Smooth muscle cell of the coronary artery (primary cell): Measurements from ENCODE around the gene PRSS36. TPM values are rescaled to one million over a fixed set of nuclear protein-coding genes. Genes with fewer than 3 reads are reported as not detected.

Experiments
- total RNA-seq: library from RNA; depleted of rRNA; stranded (reverse); fragments of >200 nt; gene quantifications from 2 replicates; pipeline ENCODE4 v1.2.3, GENCODE V29; 2014; ENCODE audit warnings: low replicate concordance

Gene PRSS36
- total RNA-seq = 0.45 TPM in 1 of 2 replicates, not detected in the other

GRCh38 chr16:31149894-31150890, at the start of gene PRSS36:
Gene PRSS36 (minus strand): TSS chr16:31150066. CDS start chr16:31150035, 31 bp downstream.

GRCh38 chr16:31179747-31180459, 30.0 kb upstream of the PRSS36 start, which contains the start of gene FUS:
Gene FUS (plus strand): TSS chr16:31180139. CDS start chr16:31180215, 76 bp downstream.

DNA sequence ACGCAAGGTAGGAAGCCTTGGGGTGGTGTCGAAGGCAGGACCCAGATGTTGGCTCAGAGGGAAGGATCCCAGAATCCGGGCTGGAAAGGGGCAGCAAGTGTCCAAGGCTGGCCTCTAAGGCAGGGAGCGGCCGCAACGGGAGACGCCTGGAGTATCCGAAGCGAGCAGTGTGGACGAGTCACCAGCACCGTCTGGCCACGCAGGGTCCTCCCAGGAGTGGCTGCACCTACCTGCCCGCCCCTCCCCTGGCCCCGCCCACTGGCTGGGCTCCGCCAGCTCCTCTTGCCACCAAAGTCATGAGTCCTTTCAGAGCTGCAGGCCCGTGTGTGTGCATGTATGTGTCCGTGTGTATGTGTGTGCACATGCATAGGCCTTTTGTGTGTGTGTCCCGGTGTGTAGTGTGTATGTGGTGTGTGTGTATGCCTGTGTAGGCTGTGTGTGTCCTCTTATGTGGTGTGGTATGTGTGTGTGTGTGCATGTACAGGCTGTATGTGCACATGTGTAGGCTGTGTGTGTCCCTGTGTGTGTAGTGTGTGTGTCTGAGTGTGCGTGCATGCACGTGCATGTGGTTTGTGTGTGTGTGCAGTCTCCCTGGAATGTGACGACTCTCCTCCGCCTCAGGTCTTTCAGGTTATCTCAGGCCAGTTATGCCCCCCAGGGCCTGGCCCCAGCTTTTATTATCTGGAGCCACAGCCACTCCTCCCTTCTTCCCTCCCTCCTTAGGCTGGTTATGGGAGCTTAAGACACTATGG, 14.2 kb downstream of the PRSS36 start, which contains the start of gene PRSS8:
Gene PRSS8, minus strand, starts transcription at position 193 of the 752 bp plus-strand sequence. CDS start 229 bp downstream, outside the sequence.

DNA sequence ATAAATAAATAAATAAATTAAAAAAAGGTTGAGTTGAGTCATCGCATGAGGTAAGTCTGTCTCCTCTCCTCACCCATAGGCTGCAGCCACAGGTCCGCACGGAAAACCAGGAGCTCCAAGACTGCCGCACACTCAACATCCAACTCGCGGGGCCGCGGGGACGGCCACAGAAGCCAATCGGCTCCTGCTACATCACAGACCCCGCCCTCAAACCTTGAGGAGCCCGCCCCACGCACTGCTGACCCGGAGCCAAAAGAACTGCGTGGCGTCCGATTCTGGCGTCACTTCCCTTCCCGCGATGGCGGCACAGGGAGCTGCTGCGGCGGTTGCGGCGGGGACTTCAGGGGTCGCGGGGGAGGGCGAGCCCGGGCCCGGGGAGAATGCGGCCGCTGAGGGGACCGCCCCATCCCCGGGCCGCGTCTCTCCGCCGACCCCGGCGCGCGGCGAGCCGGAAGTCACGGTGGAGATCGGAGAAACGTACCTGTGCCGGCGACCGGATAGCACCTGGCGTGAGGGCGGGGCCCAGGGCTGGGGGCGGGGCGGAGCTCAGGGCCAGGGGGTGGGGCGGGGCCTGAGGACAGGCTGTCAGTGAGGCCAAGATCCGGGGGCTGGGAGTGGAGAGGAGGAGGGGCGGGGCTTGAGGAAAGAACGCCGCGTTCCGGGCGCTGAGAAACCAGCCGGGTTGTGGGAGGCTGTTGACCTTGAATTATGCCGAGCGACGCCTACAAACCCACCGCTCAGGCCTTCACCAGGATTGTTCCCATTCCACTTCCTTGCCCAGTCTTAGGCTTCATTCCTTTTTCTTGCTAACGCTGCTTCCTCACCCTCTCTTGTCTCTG, 32.3 kb downstream of the PRSS36 start, which contains the start of gene KAT8:
Gene KAT8, plus strand, starts transcription at position 281 of the 839 bp plus-strand sequence. Its CDS starts 18 bp downstream, at position 299.

DNA sequence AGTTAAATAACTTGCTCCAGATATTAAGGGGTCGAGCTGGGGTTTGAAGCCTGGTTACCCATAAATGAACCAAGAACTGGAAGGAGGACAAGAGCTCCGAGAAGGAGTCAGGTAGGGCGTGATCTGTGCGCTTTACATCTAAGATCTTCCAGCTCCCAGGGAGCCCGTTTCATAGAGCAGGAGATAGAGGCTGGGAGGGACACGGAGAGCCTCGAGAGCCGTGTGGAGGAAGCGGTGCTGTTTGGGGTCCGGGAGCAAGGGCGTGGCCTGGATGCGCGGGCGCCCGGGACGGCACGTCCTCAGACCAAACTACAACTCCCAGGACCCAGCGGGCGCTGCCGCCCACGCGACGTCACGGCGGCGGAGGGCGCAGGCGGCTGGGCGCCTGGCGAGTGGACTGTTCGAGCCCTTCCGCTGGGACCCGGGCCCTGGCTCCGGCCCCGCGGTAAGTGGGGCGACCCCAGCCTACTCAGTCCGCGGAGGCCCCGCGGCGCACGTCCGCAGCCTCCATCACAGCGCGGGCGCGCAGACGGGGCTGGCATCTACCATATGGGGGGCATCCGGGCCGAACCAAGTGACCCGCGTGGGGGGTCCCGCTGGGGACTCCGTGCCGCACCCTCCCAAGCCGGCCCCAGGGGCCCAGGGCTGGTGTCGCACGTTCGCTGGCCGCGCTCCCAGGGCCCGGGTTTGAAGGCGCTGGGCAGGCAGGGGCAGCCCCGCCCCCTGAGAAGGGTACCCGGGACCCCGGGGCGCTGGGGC, 41.7 kb downstream of the PRSS36 start, which contains the start of gene BCKDK:
Gene BCKDK, plus strand, starts transcription at position 352 of the 759 bp plus-strand sequence. CDS start 838 bp downstream, outside the sequence.

GRCh38 chr16:31094424-31095120, 55.3 kb downstream of the PRSS36 start, which contains the start of gene VKORC1:
Gene VKORC1 (minus strand): TSS chr16:31094797. CDS start chr16:31094729, 68 bp downstream.

Other genes with a start within 250 kb of the PRSS36 start
- gene FBXL19, start 226.5 kb downstream of the PRSS36 start, total RNA-seq = 8.2 and 13.9 TPM in 2 replicates
- 21.3 and 41.2 TPM in 2 replicates for gene ORAI3, start 201.0 kb downstream of the PRSS36 start, total RNA-seq
- gene SETD1A, start 192.3 kb downstream of the PRSS36 start, total RNA-seq = 1.6 and 2.2 TPM in 2 replicates
- gene HSD3B7, start 164.9 kb downstream of the PRSS36 start, total RNA-seq = 11.7 and 71.5 TPM in 2 replicates
- gene STX1B, start 139.4 kb downstream of the PRSS36 start, total RNA-seq = 0.53 and 2.7 TPM in 2 replicates
- gene STX4, start 116.5 kb downstream of the PRSS36 start, total RNA-seq = 26.2 and 59.8 TPM in 2 replicates
- gene ZNF668, start 75.8 kb downstream of the PRSS36 start, total RNA-seq = 9.3 and 12.3 TPM in 2 replicates
- 9.8 and 10.4 TPM in 2 replicates for gene ZNF646, start 75.6 kb downstream of the PRSS36 start, total RNA-seq
- gene PRSS53, start 61.1 kb downstream of the PRSS36 start, total RNA-seq = 1.2 and 1.5 TPM in 2 replicates
- 105 and 187 TPM in 2 replicates for gene VKORC1, start 55.3 kb downstream of the PRSS36 start, total RNA-seq
- 8.3 and 15.0 TPM in 2 replicates for gene BCKDK, start 41.7 kb downstream of the PRSS36 start, total RNA-seq
- 26.2 and 26.8 TPM in 2 replicates for gene KAT8, start 32.4 kb downstream of the PRSS36 start, total RNA-seq
- not detected in 2 replicates for gene PRSS8, start 14.3 kb downstream of the PRSS36 start, total RNA-seq
- 25.2 and 35.3 TPM in 2 replicates for gene FUS, start 30.1 kb upstream of the PRSS36 start, total RNA-seq
- gene PYCARD, start 52.7 kb upstream of the PRSS36 start, total RNA-seq = 43.5 and 69.2 TPM in 2 replicates
- gene TRIM72, start 64.1 kb upstream of the PRSS36 start, total RNA-seq = under 0.01 TPM in 1 of 2 replicates, not detected in the other
- gene PYDC1, start 67.1 kb upstream of the PRSS36 start, total RNA-seq = not detected in 2 replicates
- gene ITGAM, start 109.9 kb upstream of the PRSS36 start, total RNA-seq = not detected in 2 replicates
- gene ITGAX, start 205.1 kb upstream of the PRSS36 start, total RNA-seq = under 0.01 TPM in 1 of 2 replicates, not detected in the other
- not detected in 2 replicates for gene ITGAD, start 243.3 kb upstream of the PRSS36 start, total RNA-seq